Ovary (tissue), 9 donors: ENCODE data around the gene NSG2. TPM values are rescaled to one million over a fixed set of nuclear protein-coding genes. Genes with fewer than 3 reads are reported as not detected.

ENCODE experiments used
- DNase-seq, 5 donors: peaks; one replicate each; pipeline ENCODE4 v3.0.0-alpha.2; 2019 to 2020
- H3K27ac ChIP-seq, 2 donors: fragments of 200-600 bp; one replicate each; pipeline versions ENCODE4 v1.5.1 to v1.8.0; 2019 to 2022
- H3K27me3 ChIP-seq: fragments of 200-600 bp; one replicate; pipeline ENCODE4 v1.8.0; 2022
- H3K36me3 ChIP-seq: fragments of 200-600 bp; sonication (generic); one replicate; pipeline ENCODE4 v1.5.1; 2019
- H3K4me1 ChIP-seq: one replicate; pipeline ENCODE4 v1.8.1; 2013; ENCODE audit warnings: mild to moderate bottlenecking, moderate library complexity; ENCODE audit not compliant: insufficient read depth
- H3K4me3 ChIP-seq: fragments of 200-600 bp; sonication (generic); one replicate; pipeline ENCODE4 v1.5.1; 2017
- H3K9me3 ChIP-seq, 2 donors: fragments of 200-600 bp in 1 of 2; sonication (generic) in 1 of 2; one replicate each; pipeline versions ENCODE4 v1.5.1 to v1.8.1; 2013 to 2019; ENCODE audit warnings: mild to moderate bottlenecking in 1 of 2, moderate library complexity in 1 of 2
- CTCF ChIP-seq, 3 donors: fragments of 450-650 bp in 2 of 3; fragments of 200-600 bp in 1 of 3; IDR thresholded peaks; one replicate each; pipeline versions ENCODE4 v1.5.1 to v1.8.0; 2016 to 2022; ENCODE audit warnings: antibody characterized with exemption in 3 of 3, mild to moderate bottlenecking in 1 of 3
- EP300 ChIP-seq: sonication (generic); formaldehyde crosslinking; IDR thresholded peaks from one replicate; pipeline ENCODE4 v1.6.1; 2017; ENCODE audit warnings: antibody characterized with exemption
- POLR2A ChIP-seq: fragments of 450-650 bp; IDR thresholded peaks from one replicate; pipeline ENCODE4 v1.6.1; 2017; ENCODE audit warnings: antibody characterized with exemption, mild to moderate bottlenecking, moderate library complexity
- WGBS, 3 donors: extraction: QIAGEN DNeasy Blood & Tissue Kit in 1 of 3; methylation state at CpG; one replicate each; pipeline versions ENCODE4 v1.1.5 to v1.1.7; 2013 to 2017; 5-methylcytosine and 5-hydroxymethylcytosine counted together
- intact Hi-C, 4 donors: fragments of 100-400 bp; cut with DNase I; formaldehyde crosslinking; loops; one replicate each; pipeline versions ENCODE4 v1.11.0 to v1.15.1; 2022 to 2023
- polyA plus RNA-seq, 2 donors: library from polyadenylated mRNA; stranded (reverse); fragments of 200-250 nt in 1 of 2; fragments of 350-450 nt in 1 of 2; fragmentation: Illumina TruSeq in 1 of 2; extraction: RNeasy Lipid Tissue Mini Kit (QIAGEN cat#74804) in 1 of 2; gene quantifications; one replicate each; pipeline ENCODE4 v1.2.3, GENCODE V29; 2013 to 2014
- total RNA-seq, 7 donors: library from RNA; depleted of rRNA in 2 of 7; stranded (reverse); fragments of >200 nt in 2 of 7; fragmentation: NEBNext Ultra II Directional in 3 of 7; extraction: Animal tissue kit (Norgen Biotek cat#: 25700) in 3 of 7; gene quantifications; one replicate each; pipeline versions ENCODE4 v1.1.0 to v1.2.4, GENCODE V29; 2016 to 2023
- donor health status: DM: no; HTN: no; CAD: no; lungs with moderate emphysema.
- donor health status: DM: no; HTN: no; CAD: no.
- donor health status: Bipolar disorder and iron deficiency.
- donor health status: DM: yes; HTN: yes; CAD: no.
- donor health status: DM: no; HTN: no; CAD: no.
- donor health status: DM: yes; HTN: yes; CAD: no.

The NSG2 gene
- total and polyA plus RNA-seq, 9 donors, result not detected

- Histone ChIP-seq H3K27ac (no peak overlapping the region), H3K27me3 (no peaks in the 10 kb centered on the region), H3K4me1 (no peaks in the 10 kb centered on the region), H3K4me3 (no peak overlapping the region), H3K9me3 (no peaks in the 10 kb centered on the region), H3K36me3 (no peaks in the 10 kb centered on the region)
- 33 to 51% (median 41%) methylated on average over 4 of the region's 4 CpGs for WGBS, 3 donors
- intact Hi-C loops, result no loop called here
- DNase-seq, result no peak
- no peak for TF ChIP-seq CTCF (IDR thresholded peaks at IDR 0.05)
- TF ChIP-seq POLR2A, result no peak
- TF ChIP-seq EP300, result no peak
Observed at GRCh38 chr5:174022384-174023095, 23.0 kb upstream of the NSG2 start.

- no peaks in the 10 kb centered on the region for H3K9me3 ChIP-seq
- 85 to 92% (median 87%) methylated on average over 2 of the region's 2 CpGs for WGBS, 3 donors
- no peaks in the 10 kb centered on the region for H3K36me3 ChIP-seq
- DNase-seq, result no peak
- H3K4me1 ChIP-seq, result no peaks in the 10 kb centered on the region
- no peak overlapping the region for H3K27ac ChIP-seq
- no peak overlapping the region for H3K4me3 ChIP-seq
- H3K27me3 ChIP-seq, result no peaks in the 10 kb centered on the region
- TF ChIP-seq POLR2A (no peak), EP300 (no peak)
- intact Hi-C loops, result no loop called here
Observed at GRCh38 chr5:174030286-174030685, 15.2 kb upstream of the NSG2 start.

- Histone ChIP-seq H3K4me1 (no peaks in the 10 kb centered on the region), H3K27ac (no peak overlapping the region), H3K9me3 (no peaks in the 10 kb centered on the region), H3K27me3 (no peaks in the 10 kb centered on the region), H3K36me3 (no peaks in the 10 kb centered on the region), H3K4me3 (no peak overlapping the region)
- intact Hi-C loops, result loop anchor here in 1 of 4 donors (2.0 kb wide), 1 partner anchor 272 kb away; no protein-coding TSS in a partner anchor
- 60 to 72% (median 62%) methylated on average over 6 of the region's 6 CpGs for WGBS, 3 donors
- no peak for DNase-seq
- TF ChIP-seq POLR2A (no peak), CTCF (IDR thresholded peaks at IDR 0.05) (no peak), EP300 (no peak)
Observed at GRCh38 chr5:174044466-174045254, 846 bp upstream of the NSG2 start.

GRCh38 chr5:174046558-174046957, 1.1 kb downstream of the NSG2 start:
- TF ChIP-seq POLR2A, result no peak
- no peak for TF ChIP-seq CTCF (IDR thresholded peaks at IDR 0.05)
- TF ChIP-seq EP300, result no peak
- 69 to 71% (median 71%) methylated on average over 5 of the region's 5 CpGs for WGBS, 3 donors
- Histone ChIP-seq H3K27ac (no peak overlapping the region), H3K36me3 (no peaks in the 10 kb centered on the region), H3K27me3 (no peaks in the 10 kb centered on the region), H3K4me3 (no peak overlapping the region), H3K4me1 (no peaks in the 10 kb centered on the region), H3K9me3 (no peaks in the 10 kb centered on the region)
- intact Hi-C loops, result no loop called here
- DNase-seq, result no peak
